A673 (cell line): ENCODE results near the gene FBXO48. TPM values are rescaled to one million over a fixed set of nuclear protein-coding genes. Genes with fewer than 3 reads are reported as not detected.

Experiments used
- BruUV-seq: library from RNA; stranded (reverse); fragments of 400-500 nt; replicated peaks from 2 replicates; lab custom pipeline; 2021; lab: Mats Ljungman, UMichigan
- CTCF ChIA-PET: fragments of 300-600 bp; sonication (Branson Sonifier 250); formaldehyde crosslinking; loops from one replicate; lab custom pipeline; 2022; ENCODE audit warnings: antibody characterized with exemption; lab: Charles Lee
- POLR2A ChIA-PET: fragments of 300-600 bp; sonication (Branson Sonifier 250); formaldehyde crosslinking; loops from one replicate; lab custom pipeline; 2022; ENCODE audit warnings: antibody characterized with exemption; ENCODE audit not compliant: low non-redundant PET; lab: Charles Lee
- DNase-seq: peaks from one replicate; pipeline ENCODE4 v3.0.0-alpha.2; 2015; ENCODE audit warnings: low spot score
- H3K27ac ChIP-seq: fragments of 200-600 bp; sonication (generic); 2 replicates; pipeline ENCODE4 v1.5.1; 2016; ENCODE audit warnings: mixed run types, low read depth, mild to moderate bottlenecking, mixed read lengths, antibody characterized with exemption, low read length; ENCODE audit not compliant: poor library complexity, severe bottlenecking
- H3K27me3 ChIP-seq: fragments of 200-600 bp; sonication (generic); replicated peaks from 2 replicates; pipeline ENCODE4 v1.6.1; 2017; ENCODE audit warnings: mixed run types, low read depth, mild to moderate bottlenecking, mixed read lengths, antibody characterized with exemption, low read length; ENCODE audit not compliant: insufficient read depth, poor library complexity
- H3K36me3 ChIP-seq: fragments of 200-600 bp; sonication (generic); 2 replicates; pipeline ENCODE4 v1.6.1; 2016; ENCODE audit warnings: mixed run types, mild to moderate bottlenecking, mixed read lengths, antibody characterized with exemption, low read length; ENCODE audit not compliant: insufficient read depth, poor library complexity, severe bottlenecking
- H3K4me1 ChIP-seq: fragments of 200-600 bp; sonication (generic); 2 replicates; pipeline ENCODE4 v1.6.1; 2017; ENCODE audit warnings: mixed run types, mild to moderate bottlenecking, mixed read lengths, antibody characterized with exemption, low read length; ENCODE audit not compliant: insufficient read depth, poor library complexity, severe bottlenecking
- H3K4me3 ChIP-seq: fragments of 200-600 bp; sonication (generic); 2 replicates; pipeline ENCODE4 v1.5.1; 2016; ENCODE audit warnings: low read depth, mixed run types, mild to moderate bottlenecking, mixed read lengths, low read length; ENCODE audit not compliant: poor library complexity, severe bottlenecking
- H3K9me3 ChIP-seq: fragments of 200-600 bp; sonication (generic); 2 replicates; pipeline ENCODE4 v1.6.1; 2016; ENCODE audit warnings: mixed run types, low read depth, mild to moderate bottlenecking, mixed read lengths, antibody characterized with exemption, low read length; ENCODE audit not compliant: poor library complexity, severe bottlenecking
- EZH2 ChIP-seq: fragments of 200-600 bp; sonication (generic); IDR thresholded peaks from 2 replicates; pipeline ENCODE4 v1.6.1; 2017; ENCODE audit warnings: borderline replicate concordance, low read depth, mild to moderate bottlenecking, mixed read lengths, antibody characterized with exemption, low read length; ENCODE audit not compliant: poor library complexity, severe bottlenecking
- intact Hi-C: fragments of 100-400 bp; cut with micrococcal nuclease; formaldehyde crosslinking; loops from one replicate; pipeline ENCODE4 v1.10.0; 2022; ENCODE audit not compliant: unreplicated experiment
- total RNA-seq: library from RNA; stranded (reverse); gene quantifications from 2 replicates; pipeline ENCODE4 v1.2.3, GENCODE V29; 2021
- TF ChIP-seq, protein P1 (sequence below): fragments of 300-800, 200-600 bp; sonication (generic); conservative IDR thresholded peaks from 2 replicates; pipeline ENCODE4 v1.5.1; 2017; ENCODE audit warnings: low read depth, mild to moderate bottlenecking, antibody characterized with exemption, low read length, moderate library complexity, mixed read lengths

The FBXO48 gene
- total RNA-seq, 1 experiment from 2014 or later, result 2.0 TPM

DNA sequence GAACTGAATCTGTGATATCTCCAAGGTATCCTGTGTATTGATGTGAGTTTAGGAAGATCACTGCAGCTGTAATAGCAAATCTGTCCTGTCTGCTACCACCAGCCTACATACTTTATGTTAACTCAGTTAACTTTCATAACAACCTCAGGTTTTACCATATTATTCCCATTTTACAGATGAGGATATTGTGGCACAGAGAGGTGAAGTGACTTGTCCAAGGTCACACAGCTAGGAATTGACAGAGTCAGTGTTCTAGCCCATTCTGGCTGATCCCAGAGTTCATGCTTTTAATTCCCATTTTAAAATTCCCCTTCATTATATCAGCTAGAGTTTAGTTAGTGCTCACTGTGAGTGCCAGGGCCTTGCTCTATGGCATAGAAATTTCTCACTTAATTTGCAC is 52.6 kb downstream of the FBXO48 start:
- H3K4me1 ChIP-seq, result no peaks in the 10 kb centered on the region
- POLR2A ChIA-PET, result no interaction called here
- DNase-seq, result no peak
- TF ChIP-seq EZH2, result no peak
- TF ChIP-seq, protein P1, sequence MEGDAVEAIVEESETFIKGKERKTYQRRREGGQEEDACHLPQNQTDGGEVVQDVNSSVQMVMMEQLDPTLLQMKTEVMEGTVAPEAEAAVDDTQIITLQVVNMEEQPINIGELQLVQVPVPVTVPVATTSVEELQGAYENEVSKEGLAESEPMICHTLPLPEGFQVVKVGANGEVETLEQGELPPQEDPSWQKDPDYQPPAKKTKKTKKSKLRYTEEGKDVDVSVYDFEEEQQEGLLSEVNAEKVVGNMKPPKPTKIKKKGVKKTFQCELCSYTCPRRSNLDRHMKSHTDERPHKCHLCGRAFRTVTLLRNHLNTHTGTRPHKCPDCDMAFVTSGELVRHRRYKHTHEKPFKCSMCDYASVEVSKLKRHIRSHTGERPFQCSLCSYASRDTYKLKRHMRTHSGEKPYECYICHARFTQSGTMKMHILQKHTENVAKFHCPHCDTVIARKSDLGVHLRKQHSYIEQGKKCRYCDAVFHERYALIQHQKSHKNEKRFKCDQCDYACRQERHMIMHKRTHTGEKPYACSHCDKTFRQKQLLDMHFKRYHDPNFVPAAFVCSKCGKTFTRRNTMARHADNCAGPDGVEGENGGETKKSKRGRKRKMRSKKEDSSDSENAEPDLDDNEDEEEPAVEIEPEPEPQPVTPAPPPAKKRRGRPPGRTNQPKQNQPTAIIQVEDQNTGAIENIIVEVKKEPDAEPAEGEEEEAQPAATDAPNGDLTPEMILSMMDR, result no peak
- intact Hi-C loops, result no loop called here
- no peak overlapping the region for H3K27ac ChIP-seq
- H3K4me3 ChIP-seq, result no peak overlapping the region
- H3K27me3 ChIP-seq, result no peaks in the 10 kb centered on the region
- no TSS peak for BruUV-seq
- CTCF ChIA-PET, result no interaction called here
- no peaks in the 10 kb centered on the region for H3K9me3 ChIP-seq
- H3K36me3 ChIP-seq, result no peaks in the 10 kb centered on the region

DNA sequence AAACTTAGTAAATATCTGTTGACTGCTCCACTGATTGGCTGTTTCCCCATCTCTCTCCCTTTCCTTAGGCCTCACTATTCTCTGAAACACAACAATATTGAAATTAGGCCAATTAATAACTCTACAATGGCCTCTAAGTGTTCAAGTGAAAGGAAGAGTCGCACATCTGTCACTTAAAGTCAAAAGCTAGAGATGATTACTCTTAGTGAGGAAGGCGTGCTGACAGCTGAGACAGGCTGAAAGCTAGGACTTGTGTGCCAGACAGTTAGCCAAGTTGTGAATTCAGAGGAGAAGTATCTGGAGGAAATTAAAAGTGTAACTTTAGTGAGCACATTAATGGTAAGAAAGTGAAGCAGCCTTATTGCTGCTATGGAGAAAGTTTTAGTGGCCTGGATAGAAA is 53.6 kb downstream of the FBXO48 start:
- no TSS peak for BruUV-seq
- intact Hi-C loops, result no loop called here
- no peak for TF ChIP-seq EZH2
- TF ChIP-seq, protein P1, result no peak
- ChIA-PET CTCF (no interaction called here), POLR2A (no interaction called here)
- no peak for DNase-seq
- Histone ChIP-seq H3K27ac (no peak overlapping the region), H3K4me3 (no peak overlapping the region), H3K36me3 (no peaks in the 10 kb centered on the region), H3K27me3 (no peaks in the 10 kb centered on the region), H3K9me3 (no peaks in the 10 kb centered on the region), H3K4me1 (no peaks in the 10 kb centered on the region)

DNA sequence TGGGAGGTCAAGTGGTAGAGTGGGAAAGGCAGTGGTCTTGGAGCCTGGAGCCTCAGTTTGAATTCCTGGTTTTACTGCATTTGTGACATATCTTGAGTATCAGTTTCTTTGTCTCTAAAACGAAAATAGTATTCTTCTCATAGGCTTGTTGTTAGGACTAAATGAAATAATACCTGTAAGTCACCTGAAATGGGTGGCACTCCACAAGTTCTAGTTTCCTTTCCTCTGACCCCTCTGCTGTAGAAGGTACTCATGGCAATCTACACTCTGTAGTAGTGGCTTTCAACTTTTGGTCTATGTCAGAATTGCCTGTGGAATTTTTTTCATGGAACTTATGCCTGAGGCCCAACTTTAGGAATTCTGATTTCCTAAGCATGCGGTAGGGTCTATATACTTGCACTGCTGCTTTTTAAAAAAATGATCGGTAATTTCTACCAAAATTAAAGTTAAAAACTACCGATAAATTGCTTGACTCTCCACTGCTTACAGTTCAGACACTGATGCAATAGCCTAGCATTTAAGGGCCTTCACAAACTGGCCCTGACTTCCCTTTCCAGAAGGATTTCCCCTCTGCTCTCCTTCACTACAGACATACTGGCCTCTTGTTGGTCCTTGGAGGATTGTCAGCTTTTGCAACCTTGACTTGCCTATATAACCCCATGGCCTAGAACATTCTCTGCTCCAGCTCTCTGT is 54.8 kb downstream of the FBXO48 start:
- Histone ChIP-seq H3K4me3 (no peak overlapping the region), H3K27ac (no peak overlapping the region), H3K27me3 (no peaks in the 10 kb centered on the region), H3K36me3 (no peaks in the 10 kb centered on the region), H3K9me3 (no peaks in the 10 kb centered on the region), H3K4me1 (no peaks in the 10 kb centered on the region)
- POLR2A ChIA-PET, result no interaction called here
- BruUV-seq, result no TSS peak
- intact Hi-C loops, result no loop called here
- CTCF ChIA-PET, result no interaction called here
- no peak for DNase-seq
- no peak for TF ChIP-seq EZH2
- TF ChIP-seq, protein P1, result no peak
